ENCODE results near the gene CNPPD1. TPM values are rescaled to one million over a fixed set of nuclear protein-coding genes. Genes with fewer than 3 reads are reported as not detected.
A peak's percentile ranks its signal among the peaks of the same experiment; 100 is the strongest.

Gene CNPPD1
- total and polyA plus RNA-seq, 7 donors, result 58.5 to 81.5 (median 71.7) TPM

DNA sequence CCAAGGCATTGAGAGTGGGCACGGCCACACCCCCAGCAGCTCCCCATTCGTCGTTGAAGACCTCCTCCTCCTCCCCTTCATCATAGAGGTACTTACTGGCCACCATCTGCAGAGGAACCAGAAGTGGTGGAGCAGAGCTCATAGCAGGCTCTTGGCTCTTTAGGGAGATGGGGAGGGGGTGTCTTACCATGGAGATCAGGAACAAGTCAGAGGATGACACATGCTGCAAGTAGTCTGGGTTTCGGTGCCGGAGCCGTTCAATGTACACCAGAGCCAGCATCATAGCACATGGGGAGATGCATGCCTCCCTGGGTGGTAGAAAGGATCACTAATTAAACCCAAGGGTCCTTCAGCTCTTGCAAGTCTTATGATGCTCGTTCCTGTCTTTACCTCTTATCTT lies 1.9 kb downstream of the CNPPD1 start:
- WGBS, 3 donors, result 82 to 87% (median 85%) methylated on average over 7 of the region's 7 CpGs

DNA sequence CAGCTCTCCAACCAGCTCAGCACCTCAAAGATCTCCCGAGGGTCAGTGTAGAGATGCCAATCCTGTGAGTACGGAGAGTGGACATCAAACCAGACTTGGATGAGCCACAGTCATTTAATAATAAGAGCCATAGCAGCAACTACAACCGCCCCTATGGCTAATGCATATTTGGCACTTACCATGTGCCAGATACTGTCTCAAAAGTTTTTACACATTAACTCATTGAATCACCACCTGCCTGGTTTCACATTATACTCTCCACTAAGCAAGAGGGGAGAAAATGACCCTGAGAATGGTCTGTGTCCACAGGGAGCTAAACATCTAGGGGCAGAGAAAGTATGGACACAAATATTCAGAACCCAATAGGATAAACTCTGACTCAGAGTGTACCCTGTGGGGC lies 2.6 kb downstream of the CNPPD1 start:
- TF ChIP-seq, protein P1, sequence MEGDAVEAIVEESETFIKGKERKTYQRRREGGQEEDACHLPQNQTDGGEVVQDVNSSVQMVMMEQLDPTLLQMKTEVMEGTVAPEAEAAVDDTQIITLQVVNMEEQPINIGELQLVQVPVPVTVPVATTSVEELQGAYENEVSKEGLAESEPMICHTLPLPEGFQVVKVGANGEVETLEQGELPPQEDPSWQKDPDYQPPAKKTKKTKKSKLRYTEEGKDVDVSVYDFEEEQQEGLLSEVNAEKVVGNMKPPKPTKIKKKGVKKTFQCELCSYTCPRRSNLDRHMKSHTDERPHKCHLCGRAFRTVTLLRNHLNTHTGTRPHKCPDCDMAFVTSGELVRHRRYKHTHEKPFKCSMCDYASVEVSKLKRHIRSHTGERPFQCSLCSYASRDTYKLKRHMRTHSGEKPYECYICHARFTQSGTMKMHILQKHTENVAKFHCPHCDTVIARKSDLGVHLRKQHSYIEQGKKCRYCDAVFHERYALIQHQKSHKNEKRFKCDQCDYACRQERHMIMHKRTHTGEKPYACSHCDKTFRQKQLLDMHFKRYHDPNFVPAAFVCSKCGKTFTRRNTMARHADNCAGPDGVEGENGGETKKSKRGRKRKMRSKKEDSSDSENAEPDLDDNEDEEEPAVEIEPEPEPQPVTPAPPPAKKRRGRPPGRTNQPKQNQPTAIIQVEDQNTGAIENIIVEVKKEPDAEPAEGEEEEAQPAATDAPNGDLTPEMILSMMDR (IDR thresholded peaks at IDR 0.05), result no peak
- ATAC-seq, result no peak
- Histone ChIP-seq H3K36me3 (ENCODE audit: insufficient read depth in 1 of 2, low read depth in 1 of 2) (peaks cover 0 to 40% of the 10 kb centered on the region in 2 donors), H3K9me3 (no peaks in the 10 kb centered on the region), H3K4me1 (peaks cover 46% of the 10 kb centered on the region), H3K4me3 (no peak overlapping the region), H3K27me3 (ENCODE audit: insufficient read depth in 3 of 3, low read length in 2 of 3) (no peaks in the 10 kb centered on the region), H3K27ac (peak overlapping the region; percentile 9)
- DNase-seq, result no peak
- intact Hi-C loops (cut with DNase I), result loop anchor here (10.0 kb wide), 3 partner anchors 191 to 779 kb away; partner anchors contain the start of genes CHPF (in 1 of the 2), CTDSP1 (in 1 of the 2) and TMEM198 (in 1 of the 2)
- 75 to 80% (median 80%) methylated on average over 3 of the region's 3 CpGs for WGBS, 3 donors

More for the DNA sequence above, 1.9 kb downstream of the CNPPD1 start:
- H3K36me3 ChIP-seq (ENCODE audit: insufficient read depth in 1 of 2, low read depth in 1 of 2), result peaks cover 0 to 45% of the 10 kb centered on the region in 2 donors
- H3K27ac ChIP-seq, result no peak overlapping the region
- ATAC-seq (no peak), DNase-seq (no peak)
- TF ChIP-seq, protein P1 (IDR thresholded peaks at IDR 0.05), result no peak
- H3K9me3 ChIP-seq, result no peaks in the 10 kb centered on the region
- intact Hi-C loops (cut with DNase I), result loop anchor here (5.0 to 10.0 kb wide), 4 partner anchors 42 to 780 kb away; partner anchors contain the start of genes ABCB6 (in 1 of the 2), CHPF (in 1 of the 2), CTDSP1 (in 1 of the 2) and TMEM198 (in 1 of the 2)
- H3K4me1 ChIP-seq, result peaks cover 52% of the 10 kb centered on the region
- no peak overlapping the region for H3K4me3 ChIP-seq
- H3K27me3 ChIP-seq (ENCODE audit: insufficient read depth in 3 of 3, low read length in 2 of 3), result no peaks in the 10 kb centered on the region

DNA sequence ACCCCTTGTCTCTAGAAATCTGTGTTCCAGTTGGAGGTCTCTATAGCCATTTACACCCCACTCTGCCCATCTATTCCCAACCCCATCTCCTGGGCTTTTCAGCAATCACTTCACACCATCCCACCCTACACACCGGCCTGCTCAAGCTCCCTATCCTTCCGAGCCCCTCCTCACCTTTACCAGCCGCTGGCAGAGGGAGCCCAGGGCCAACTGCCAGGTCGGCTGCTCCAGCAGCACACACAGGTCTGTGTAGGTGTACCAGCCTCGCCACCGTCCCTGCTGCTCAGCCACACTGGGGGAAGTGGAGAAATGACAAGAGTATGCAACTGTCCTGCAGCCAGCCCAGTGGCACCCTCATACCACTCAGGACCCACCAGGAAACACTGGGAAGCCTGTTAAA lies 3.5 kb downstream of the CNPPD1 start:
- intact Hi-C loops (cut with DNase I), result loop anchor here (10.0 kb wide), 3 partner anchors 192 to 778 kb away; partner anchors contain the start of genes CHPF (in 1 of the 2), CTDSP1 (in 1 of the 2) and TMEM198 (in 1 of the 2)

DNA sequence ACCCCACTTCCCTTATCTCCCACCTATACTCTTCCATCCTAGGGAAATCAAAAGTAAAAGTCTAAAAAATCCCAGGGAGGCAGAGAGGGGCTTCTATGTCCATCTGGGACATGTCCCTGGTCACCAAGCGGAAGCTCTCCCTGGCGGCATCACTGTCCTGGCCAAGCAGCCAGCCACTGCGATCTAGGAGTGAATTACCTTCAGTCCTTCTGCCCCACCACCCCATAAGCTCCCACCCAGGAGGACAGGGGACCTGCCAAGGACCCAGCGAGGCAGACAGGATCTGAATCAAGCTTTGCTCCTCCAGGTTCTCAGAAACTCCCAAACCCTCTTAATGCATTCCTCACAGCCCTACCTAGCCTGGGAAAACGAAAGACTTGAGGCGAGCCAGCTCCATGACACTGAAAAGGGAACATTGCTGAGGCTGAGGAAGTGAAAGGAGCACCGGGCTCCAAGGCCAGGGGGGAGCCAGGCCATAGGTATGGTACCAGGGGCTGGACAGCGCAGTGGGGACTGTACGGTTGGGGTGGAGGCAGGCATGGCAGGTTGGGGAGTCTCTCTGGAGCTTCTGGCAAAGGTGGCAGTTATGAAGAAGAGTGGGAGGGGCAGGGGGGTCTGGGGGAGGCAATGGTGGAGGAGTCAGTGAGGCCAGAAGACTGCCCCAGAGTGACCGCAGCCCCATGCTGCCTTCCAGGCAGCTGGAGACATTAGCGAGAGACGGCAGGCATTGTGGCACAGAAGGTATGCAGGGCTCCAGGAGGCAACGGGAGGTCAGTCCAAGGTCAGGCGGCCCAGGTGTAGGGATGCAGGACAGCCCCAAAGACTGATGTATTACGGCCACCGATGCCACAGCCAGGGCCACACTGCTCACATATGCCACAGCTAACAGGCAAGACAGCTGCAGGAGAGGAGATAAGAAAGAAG lies 4.2 kb downstream of the CNPPD1 start:
- Histone ChIP-seq H3K27ac (peak overlapping the region; percentile 75), H3K36me3 (ENCODE audit: insufficient read depth in 1 of 2, low read depth in 1 of 2) (peaks cover 0 to 40% of the 10 kb centered on the region in 2 donors), H3K27me3 (ENCODE audit: insufficient read depth in 3 of 3, low read length in 2 of 3) (no peaks in the 10 kb centered on the region), H3K4me3 (no peak overlapping the region), H3K9me3 (no peaks in the 10 kb centered on the region), H3K4me1 (peaks cover 41% of the 10 kb centered on the region)
- DNase-seq (no peak), ATAC-seq (no peak)
- WGBS, 3 donors, result 82 to 87% (median 83%) methylated on average over 16 of the region's 16 CpGs
- TF ChIP-seq, protein P1 (IDR thresholded peaks at IDR 0.05), result no peak
- intact Hi-C loops (cut with DNase I), result loop anchor here (10.0 kb wide), 3 partner anchors 192 to 778 kb away; partner anchors contain the start of genes CHPF (in 1 of the 2), CTDSP1 (in 1 of the 2) and TMEM198 (in 1 of the 2)

More for the DNA sequence above, 3.5 kb downstream of the CNPPD1 start:
- WGBS, 3 donors, result 87 to 92% (median 87%) methylated on average over 6 of the region's 6 CpGs
- no peak overlapping the region for H3K4me3 ChIP-seq
- no peaks in the 10 kb centered on the region for H3K9me3 ChIP-seq
- H3K27ac ChIP-seq, result no peak overlapping the region
- no peaks in the 10 kb centered on the region for H3K27me3 ChIP-seq (ENCODE audit: insufficient read depth in 3 of 3, low read length in 2 of 3)
- H3K4me1 ChIP-seq, result peaks cover 41% of the 10 kb centered on the region
- TF ChIP-seq, protein P1 (IDR thresholded peaks at IDR 0.05), result no peak
- H3K36me3 ChIP-seq (ENCODE audit: insufficient read depth in 1 of 2, low read depth in 1 of 2), result peaks cover 0 to 40% of the 10 kb centered on the region in 2 donors
- DNase-seq (no peak), ATAC-seq (no peak)
